GM12878 (cell line): ENCODE data around the gene NCAPH2. TPM values are rescaled to one million over a fixed set of nuclear protein-coding genes. Genes with fewer than 3 reads are reported as not detected.

ENCODE experiments used
- E2F4 ChIP-seq: IDR thresholded peaks from 2 replicates; pipeline ENCODE4 v1.6.1; 2012; ENCODE audit warnings: low read depth, low read length, improper control_type of control experiment
- GATAD2B ChIP-seq: fragments of 450-650 bp; conservative IDR thresholded peaks from 2 replicates; pipeline ENCODE4 v1.6.1; 2017; ENCODE audit warnings: low read depth, mild to moderate bottlenecking, moderate library complexity
- TARDBP ChIP-seq: IDR thresholded peaks from 2 replicates; pipeline ENCODE4 v1.6.1; 2016; ENCODE audit warnings: borderline replicate concordance
- TBL1XR1 ChIP-seq: IDR thresholded peaks from 2 replicates; pipeline ENCODE4 v1.6.1; 2012; ENCODE audit warnings: low read depth, low read length, improper control_type of control experiment
- USF1 ChIP-seq: IDR thresholded peaks from 2 replicates; pipeline ENCODE4 v1.6.1; 2011; ENCODE audit warnings: borderline replicate concordance, low read depth, mild to moderate bottlenecking, moderate library complexity, mixed read lengths, low read length; ENCODE audit not compliant: insufficient read depth; ENCODE audit errors: extremely low read length
- polyA plus RNA-seq, 11 experiments: library from polyadenylated mRNA; depleted of rRNA in 4 of 11; unstranded in 6 of 11; stranded (reverse) in 5 of 11; fragments of >200 nt; fragmentation: Nextera tagmentation in 4 of 11; fragmentation: Illumina TruSeq in 1 of 11; extraction: Ambion mirVana in 4 of 11; extraction: Trizol in 1 of 11; gene quantifications; 1 replicate in 1 of 11; 2 replicates in 10 of 11; pipeline versions ENCODE4 v1.2.1 to v1.2.3, GENCODE V29; 2011 to 2016; ENCODE audit warnings: inconsistent platforms in 2 of 11, missing spikeins in 2 of 11, low read depth in 1 of 11
- total RNA-seq, 4 experiments: library from RNA; depleted of rRNA in 3 of 4; stranded (reverse); fragments of >200 nt in 3 of 4; fragmentation: Illumina TruSeq in 1 of 4; extraction: Trizol in 1 of 4; gene quantifications; 2 replicates each; pipeline versions ENCODE4 v1.2.1 to v1.2.3, GENCODE V29; 2013 to 2021
- TF ChIP-seq, protein P1 (sequence below): IDR thresholded peaks from 2 replicates; pipeline ENCODE4 v1.6.1; 2011; ENCODE audit warnings: mild to moderate bottlenecking, low read depth, low read length, moderate library complexity; ENCODE audit not compliant: insufficient replicate concordance
- TF ChIP-seq, protein P2 (sequence below): fragments of 450-650 bp; formaldehyde crosslinking; IDR thresholded peaks from 2 replicates; pipeline ENCODE4 v1.4.0; 2022; ENCODE audit warnings: mild to moderate bottlenecking, moderate library complexity

Gene NCAPH2
- total and polyA plus RNA-seq, 10 of the 15 experiments (the other 5 are each of a cell fraction or from before 2014, with no cell fraction given): 5.0 to 110 (median 59.9) TPM

DNA sequence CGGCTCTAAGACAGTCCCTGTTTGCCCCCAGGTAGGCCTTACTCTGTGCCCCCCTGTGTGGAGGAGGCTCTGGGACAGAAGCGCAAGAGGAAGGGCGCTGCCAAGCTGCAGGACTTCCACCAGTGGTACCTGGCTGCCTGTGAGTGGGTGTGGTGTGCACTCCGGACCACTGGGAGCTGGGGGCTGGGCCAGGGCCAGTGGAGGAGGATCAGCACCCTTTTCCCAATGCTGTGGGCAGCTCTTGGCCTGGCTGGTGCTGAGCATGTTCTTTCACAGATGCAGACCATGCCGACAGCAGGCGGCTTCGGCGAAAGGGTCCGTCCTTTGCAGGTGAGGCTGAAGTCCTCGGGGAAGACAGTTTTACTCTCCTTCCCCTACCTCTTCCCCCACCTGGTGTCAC lies 13.7 kb downstream of the NCAPH2 start (continued):
- TF ChIP-seq, protein P1, sequence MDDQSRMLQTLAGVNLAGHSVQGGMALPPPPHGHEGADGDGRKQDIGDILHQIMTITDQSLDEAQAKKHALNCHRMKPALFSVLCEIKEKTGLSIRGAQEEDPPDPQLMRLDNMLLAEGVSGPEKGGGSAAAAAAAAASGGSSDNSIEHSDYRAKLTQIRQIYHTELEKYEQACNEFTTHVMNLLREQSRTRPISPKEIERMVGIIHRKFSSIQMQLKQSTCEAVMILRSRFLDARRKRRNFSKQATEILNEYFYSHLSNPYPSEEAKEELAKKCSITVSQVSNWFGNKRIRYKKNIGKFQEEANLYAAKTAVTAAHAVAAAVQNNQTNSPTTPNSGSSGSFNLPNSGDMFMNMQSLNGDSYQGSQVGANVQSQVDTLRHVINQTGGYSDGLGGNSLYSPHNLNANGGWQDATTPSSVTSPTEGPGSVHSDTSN: no peak
- TF ChIP-seq GATAD2B (no peak), TBL1XR1 (no peak), USF1 (no peak), E2F4 (no peak), TARDBP (no peak)
- TF ChIP-seq, protein P2, sequence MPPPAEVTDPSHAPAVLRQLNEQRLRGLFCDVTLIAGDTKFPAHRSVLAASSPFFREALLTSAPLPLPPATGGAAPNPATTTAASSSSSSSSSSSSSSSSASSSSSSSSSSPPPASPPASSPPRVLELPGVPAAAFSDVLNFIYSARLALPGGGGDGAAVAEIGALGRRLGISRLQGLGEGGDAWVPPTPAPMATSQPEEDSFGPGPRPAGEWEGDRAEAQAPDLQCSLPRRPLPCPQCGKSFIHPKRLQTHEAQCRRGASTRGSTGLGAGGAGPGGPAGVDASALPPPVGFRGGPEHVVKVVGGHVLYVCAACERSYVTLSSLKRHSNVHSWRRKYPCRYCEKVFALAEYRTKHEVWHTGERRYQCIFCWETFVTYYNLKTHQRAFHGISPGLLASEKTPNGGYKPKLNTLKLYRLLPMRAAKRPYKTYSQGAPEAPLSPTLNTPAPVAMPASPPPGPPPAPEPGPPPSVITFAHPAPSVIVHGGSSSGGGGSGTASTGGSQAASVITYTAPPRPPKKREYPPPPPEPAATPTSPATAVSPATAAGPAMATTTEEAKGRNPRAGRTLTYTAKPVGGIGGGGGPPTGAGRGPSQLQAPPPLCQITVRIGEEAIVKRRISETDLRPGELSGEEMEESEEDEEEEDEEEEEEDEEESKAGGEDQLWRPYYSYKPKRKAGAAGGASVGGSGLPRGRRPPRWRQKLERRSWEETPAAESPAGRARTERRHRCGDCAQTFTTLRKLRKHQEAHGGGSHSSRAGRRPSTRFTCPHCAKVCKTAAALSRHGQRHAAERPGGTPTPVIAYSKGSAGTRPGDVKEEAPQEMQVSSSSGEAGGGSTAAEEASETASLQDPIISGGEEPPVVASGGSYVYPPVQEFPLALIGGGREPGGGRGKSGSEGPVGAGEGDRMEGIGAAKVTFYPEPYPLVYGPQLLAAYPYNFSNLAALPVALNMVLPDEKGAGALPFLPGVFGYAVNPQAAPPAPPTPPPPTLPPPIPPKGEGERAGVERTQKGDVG (CRISPR knock-in tag): no peak
